GM12864 (cell line): Measurements from ENCODE around the gene DDR2.
A peak's percentile ranks its signal among the peaks of the same experiment; 100 is the strongest.

Experiments used
- DNase-seq: peaks from one replicate; pipeline ENCODE4 v3.0.0-alpha.2; 2011; ENCODE audit warnings: low read depth
- H3K4me3 ChIP-seq: 2 replicates; pipeline ENCODE4 v1.5.1; 2011; ENCODE audit warnings: mild to moderate bottlenecking, low read depth, low read length, control low read depth
- CTCF ChIP-seq: IDR thresholded peaks from 2 replicates; pipeline ENCODE4 v1.5.1; 2011; ENCODE audit warnings: low read depth, mild to moderate bottlenecking, moderate library complexity, low read length, control low read depth, inconsistent platforms; ENCODE audit errors: missing control alignments

Gene DDR2

GRCh38 chr1:162619076-162619475 lies 13.2 kb upstream of the DDR2 start:
- H3K4me3 ChIP-seq, result no peak overlapping the region
- DNase-seq, result no peak
- no peak for TF ChIP-seq CTCF

- DNase-seq, result no peak
- no peak for TF ChIP-seq CTCF
- no peak overlapping the region for H3K4me3 ChIP-seq
Observed at GRCh38 chr1:162621256-162621655, 11.0 kb upstream of the DDR2 start.

GRCh38 chr1:162625679-162626078 lies 6.6 kb upstream of the DDR2 start:
- H3K4me3 ChIP-seq, result no peak overlapping the region
- no peak for DNase-seq
- TF ChIP-seq CTCF, result no peak

- no peak for DNase-seq
- no peak for TF ChIP-seq CTCF
- no peak overlapping the region for H3K4me3 ChIP-seq
Observed at GRCh38 chr1:162626094-162626493, 6.2 kb upstream of the DDR2 start.

GRCh38 chr1:162626761-162627160 lies 5.5 kb upstream of the DDR2 start:
- no peak for TF ChIP-seq CTCF
- no peak for DNase-seq
- no peak overlapping the region; the same call in 1 of the 2 replicates for H3K4me3 ChIP-seq

GRCh38 chr1:162627662-162628296 lies 4.5 kb upstream of the DDR2 start:
- peak; percentile 47 for TF ChIP-seq CTCF

GRCh38 chr1:162629077-162629627 lies 3.1 kb upstream of the DDR2 start:
- no peak overlapping the region for H3K4me3 ChIP-seq
- no peak for TF ChIP-seq CTCF
- DNase-seq, result no peak

More at GRCh38 chr1:162627662-162628296, 4.5 kb upstream of the DDR2 start:
- no peak for DNase-seq
- no peak overlapping the region for H3K4me3 ChIP-seq
